H9 (cell line): Measurements from ENCODE around the gene TMEM63A. TPM values are rescaled to one million over a fixed set of nuclear protein-coding genes. Genes with fewer than 3 reads are reported as not detected.

Experiments used
- DNase-seq: peaks from one replicate; pipeline ENCODE4 v3.0.0-alpha.2; 2017
- H2AFZ ChIP-seq: one replicate; pipeline ENCODE4 v1.6.1; 2013; ENCODE audit warnings: mild to moderate bottlenecking, low read length, control low read depth, moderate library complexity
- H2AK5ac ChIP-seq: 2 replicates; pipeline ENCODE4 v1.6.1; 2013; ENCODE audit warnings: low read length, control low read depth, mixed read lengths; ENCODE audit not compliant: insufficient read length
- H2BK120ac ChIP-seq: one replicate; pipeline ENCODE4 v1.6.1; 2013; ENCODE audit warnings: low read depth, mild to moderate bottlenecking, low read length, control low read depth, inconsistent platforms; ENCODE audit not compliant: poor library complexity, severe bottlenecking
- H2BK12ac ChIP-seq: 2 replicates; pipeline ENCODE4 v1.6.1; 2013; ENCODE audit warnings: low read length, control low read depth, mixed read lengths, low read depth; ENCODE audit not compliant: insufficient read length
- H2BK15ac ChIP-seq: 2 replicates; pipeline ENCODE4 v1.6.1; 2013; ENCODE audit warnings: low read depth, low read length, control low read depth
- H2BK20ac ChIP-seq: one replicate; pipeline ENCODE4 v1.6.1; 2013; ENCODE audit warnings: low read depth, mild to moderate bottlenecking, low read length, control low read depth, inconsistent platforms; ENCODE audit not compliant: poor library complexity, severe bottlenecking
- H2BK5ac ChIP-seq: 2 replicates; pipeline ENCODE4 v1.6.1; 2013; ENCODE audit warnings: low read length, control low read depth, mixed read lengths; ENCODE audit not compliant: insufficient read length
- H3K14ac ChIP-seq: 2 replicates; pipeline ENCODE4 v1.6.1; 2013; ENCODE audit warnings: low read length, control low read depth; ENCODE audit not compliant: insufficient read depth
- H3K18ac ChIP-seq: 2 replicates; pipeline ENCODE4 v1.6.1; 2013; ENCODE audit warnings: low read depth, mild to moderate bottlenecking, mixed read lengths, low read length, control low read depth; ENCODE audit not compliant: insufficient read length
- H3K23ac ChIP-seq: 2 replicates; pipeline ENCODE4 v1.6.1; 2013; ENCODE audit warnings: low read length, control low read depth, mixed read lengths, low read depth; ENCODE audit not compliant: insufficient read length
- H3K23me2 ChIP-seq: 2 replicates; pipeline ENCODE4 v1.6.1; 2013; ENCODE audit warnings: low read depth, mild to moderate bottlenecking, mixed read lengths, low read length, control low read depth; ENCODE audit not compliant: insufficient read length, poor library complexity, severe bottlenecking
- H3K27ac ChIP-seq: 2 replicates; pipeline ENCODE4 v1.5.1; 2013; ENCODE audit warnings: low read length, control low read depth, mixed read lengths, low read depth; ENCODE audit not compliant: insufficient read length
- H3K27me3 ChIP-seq: 2 replicates; pipeline ENCODE4 v1.6.1; 2013; ENCODE audit warnings: low read length, control low read depth, inconsistent platforms; ENCODE audit not compliant: insufficient read depth
- H3K4ac ChIP-seq: 2 replicates; pipeline ENCODE4 v1.6.1; 2013; ENCODE audit warnings: low read depth, mild to moderate bottlenecking, control low read depth, inconsistent platforms, low read length, moderate library complexity
- H3K4me1 ChIP-seq: 2 replicates; pipeline ENCODE4 v1.6.1; 2013; ENCODE audit warnings: low read length, control low read depth, inconsistent platforms; ENCODE audit not compliant: insufficient read depth
- H3K4me2 ChIP-seq: 2 replicates; pipeline ENCODE4 v1.6.1; 2013; ENCODE audit warnings: low read length, control low read depth, mixed read lengths; ENCODE audit not compliant: insufficient read length, insufficient read depth
- H3K56ac ChIP-seq: 2 replicates; pipeline ENCODE4 v1.6.1; 2013; ENCODE audit warnings: low read depth, mild to moderate bottlenecking, mixed read lengths, low read length, control low read depth; ENCODE audit not compliant: insufficient read length
- H3K79me1 ChIP-seq: 2 replicates; pipeline ENCODE4 v1.6.1; 2013; ENCODE audit warnings: low read depth, mild to moderate bottlenecking, moderate library complexity, low read length, control low read depth, inconsistent platforms; ENCODE audit not compliant: insufficient read depth, poor library complexity, severe bottlenecking
- H3K79me2 ChIP-seq: 2 replicates; pipeline ENCODE4 v1.6.1; 2013; ENCODE audit warnings: low read length, control low read depth, inconsistent platforms; ENCODE audit not compliant: insufficient read depth
- H3K9ac ChIP-seq: 2 replicates; pipeline ENCODE4 v1.6.1; 2013; ENCODE audit warnings: low read length, control low read depth, mixed read lengths; ENCODE audit not compliant: insufficient read length; ENCODE audit errors: extremely low read depth
- H3K9me3 ChIP-seq: one replicate; pipeline ENCODE4 v1.6.1; 2013; ENCODE audit warnings: low read depth, low read length, inconsistent platforms; ENCODE audit not compliant: control insufficient read depth
- H3T11ph ChIP-seq: one replicate; pipeline ENCODE4 v1.6.1; 2013; ENCODE audit warnings: mild to moderate bottlenecking, low read length, control low read depth, inconsistent platforms
- H4K20me1 ChIP-seq: one replicate; pipeline ENCODE4 v1.6.1; 2013; ENCODE audit not compliant: control insufficient read depth, insufficient read length, insufficient read depth
- H4K5ac ChIP-seq: 2 replicates; pipeline ENCODE4 v1.6.1; 2013; ENCODE audit warnings: low read depth, mild to moderate bottlenecking, mixed read lengths, low read length, control low read depth; ENCODE audit not compliant: insufficient read length
- H4K8ac ChIP-seq: replicated peaks from 2 replicates; pipeline ENCODE4 v1.6.1; 2013; ENCODE audit warnings: low read length, control low read depth, mixed read lengths, low read depth; ENCODE audit not compliant: insufficient read length
- H4K91ac ChIP-seq: 2 replicates; pipeline ENCODE4 v1.6.1; 2013; ENCODE audit warnings: low read depth, mild to moderate bottlenecking, moderate library complexity, mixed read lengths, low read length, control low read depth; ENCODE audit not compliant: insufficient read length
- H3K27ac Mint-ChIP-seq, 3 experiments: 2 replicates in 2 of 3; 3 replicates in 1 of 3; pipeline ENCODE4 v1.8.0; 2020 to 2021; ENCODE audit warnings: mixed read lengths in 3 of 3, mild to moderate bottlenecking in 1 of 3, moderate library complexity in 1 of 3
- H3K27me3 Mint-ChIP-seq: 2 replicates; pipeline ENCODE4 v1.8.0; 2021; ENCODE audit warnings: low read depth, mild to moderate bottlenecking, moderate library complexity, mixed read lengths
- H3K36me3 Mint-ChIP-seq, 3 experiments: 2 replicates in 2 of 3; 3 replicates in 1 of 3; pipeline ENCODE4 v1.8.0; 2020 to 2021; ENCODE audit warnings: low read depth in 3 of 3, mixed read lengths in 3 of 3; ENCODE audit not compliant: insufficient read depth in 1 of 3
- H3K4me1 Mint-ChIP-seq, 2 experiments: 2 replicates each; pipeline ENCODE4 v1.8.0; 2020; ENCODE audit warnings: mixed read lengths in 2 of 2
- H3K4me3 Mint-ChIP-seq, 2 experiments: 2 replicates in 1 of 2; 3 replicates in 1 of 2; pipeline ENCODE4 v1.8.0; 2020 to 2021; ENCODE audit warnings: mild to moderate bottlenecking in 2 of 2, mixed read lengths in 2 of 2, moderate library complexity in 1 of 2
- H3K9me3 Mint-ChIP-seq, 2 experiments: 2 replicates in 1 of 2; 3 replicates in 1 of 2; pipeline ENCODE4 v1.8.0; 2020; ENCODE audit warnings: mild to moderate bottlenecking in 2 of 2, mixed read lengths in 2 of 2, moderate library complexity in 1 of 2
- CTCF ChIP-seq: fragments of 200-600 bp; sonication (generic); conservative IDR thresholded peaks from 3 replicates; pipeline ENCODE4 v1.8.0; 2021; ENCODE audit warnings: antibody characterized with exemption, mild to moderate bottlenecking
- WGBS: extraction: QIAGEN DNeasy Blood & Tissue Kit; methylation state at CpG from one replicate; pipeline ENCODE4 v1.1.7; 2013; ENCODE audit warnings: missing lambda C conversion rate, low lambda C conversion rate, mixed read lengths; ENCODE audit not compliant: insufficient read length; ENCODE audit errors: extremely low coverage; 5-methylcytosine and 5-hydroxymethylcytosine counted together
- total RNA-seq: library from RNA; stranded (reverse); gene quantifications from 2 replicates; pipeline ENCODE4 v1.2.1, GENCODE V29; 2021

TMEM63A gene
- total RNA-seq, 1 experiment from 2014 or later: 75.7 TPM

GRCh38 chr1:225853441-225853840, 28.7 kb downstream of the TMEM63A start:
- peaks cover 70 to 94% (median 72%) of the 10 kb centered on the region in 3 experiments for H3K36me3 Mint-ChIP-seq
- H3K4ac ChIP-seq: no peak overlapping the region
- no peak overlapping the region for H4K91ac ChIP-seq
- no peak overlapping the region for H2AK5ac ChIP-seq
- no peak overlapping the region for H2BK20ac ChIP-seq
- no peak overlapping the region for H2BK5ac ChIP-seq
- no peak overlapping the region for H2AFZ ChIP-seq
- no CpG with 5 or more reads among the region's 12 CpGs for WGBS
- no peaks in the 10 kb centered on the region for H3K79me1 ChIP-seq
- H3K18ac ChIP-seq: no peak overlapping the region
- no peak for TF ChIP-seq CTCF
- H3K14ac ChIP-seq: no peak overlapping the region
- H3K4me3 Mint-ChIP-seq: no peak overlapping the region
- no peak overlapping the region for H2BK120ac ChIP-seq
- H3K4me2 ChIP-seq: no peak overlapping the region
- no peaks in the 10 kb centered on the region for H3K4me1 ChIP-seq
- DNase-seq: no peak
- H4K8ac ChIP-seq: no peak overlapping the region
- H3K9ac ChIP-seq: no peak overlapping the region
- H4K5ac ChIP-seq: no peak overlapping the region
- H3K79me2 ChIP-seq: no peaks in the 10 kb centered on the region
- H3K27ac Mint-ChIP-seq: no peak overlapping the region
- H3K27me3 ChIP-seq: no peaks in the 10 kb centered on the region; the same call in 1 of the 2 replicates
- H3K9me3 ChIP-seq: peaks cover 4% of the 10 kb centered on the region
- no peak overlapping the region for H2BK15ac ChIP-seq
- no peaks in the 10 kb centered on the region for H3K23me2 ChIP-seq
- peaks cover 2% of the 10 kb centered on the region for H4K20me1 ChIP-seq
- peaks cover 5 to 9% of the 10 kb centered on the region in 2 experiments for H3K9me3 Mint-ChIP-seq
- H3T11ph ChIP-seq: no peak overlapping the region
- peaks cover 0 to 4% of the 10 kb centered on the region in 2 experiments; a peak in 3 of 4 replicates for H3K4me1 Mint-ChIP-seq
- no peaks in the 10 kb centered on the region for H3K27me3 Mint-ChIP-seq
- H2BK12ac ChIP-seq: no peak overlapping the region
- no peak overlapping the region for H3K23ac ChIP-seq
- H3K56ac ChIP-seq: no peak overlapping the region
- no peak overlapping the region for H3K27ac ChIP-seq
